Forelimb muscle (tissue), 1 donor: ENCODE measurements around the gene ALOXE3. TPM values are rescaled to one million over a fixed set of nuclear protein-coding genes. Genes with fewer than 3 reads are reported as not detected.

Experiments
- DNase-seq: peaks from one replicate; pipeline ENCODE4 v3.0.0-alpha.2; 2013; ENCODE audit warnings: low read depth
- polyA plus RNA-seq: library from polyadenylated mRNA; unstranded; fragments of 120-200 nt; gene quantifications from one replicate; pipeline ENCODE4 v1.2.1, GENCODE V29; 2013; ENCODE audit not compliant: insufficient read length

ALOXE3 gene
- polyA plus RNA-seq, 1 donor = not detected

GRCh38 chr17:8153957-8154607 is 35.8 kb upstream of the ALOXE3 start:
- DNase-seq = peak; percentile 97

- DNase-seq = peak; percentile 89
Observed at GRCh38 chr17:8153525-8153956, 35.2 kb upstream of the ALOXE3 start.

- no peak for DNase-seq
Observed at GRCh38 chr17:8153031-8153451, 34.7 kb upstream of the ALOXE3 start.

GRCh38 chr17:8152112-8152775 is 33.9 kb upstream of the ALOXE3 start, which contains the start of gene PER1:
PER1 (minus strand) TSS chr17:8152404; CDS start chr17:8150706, 1,698 bp downstream.
- no peak for DNase-seq

- no peak for DNase-seq
Observed at GRCh38 chr17:8151641-8152111, 33.4 kb upstream of the ALOXE3 start.

- no peak for DNase-seq
Observed at GRCh38 chr17:8151120-8151640, 32.9 kb upstream of the ALOXE3 start.

GRCh38 chr17:8150194-8151119 is 32.1 kb upstream of the ALOXE3 start:
- DNase-seq = no peak

GRCh38 chr17:8149419-8150193 is 31.3 kb upstream of the ALOXE3 start:
- DNase-seq = no peak

- no peak for DNase-seq
Observed at GRCh38 chr17:8148560-8148959, 30.2 kb upstream of the ALOXE3 start.

- DNase-seq = no peak
Observed at GRCh38 chr17:8147805-8148404, 29.6 kb upstream of the ALOXE3 start.

- no peak for DNase-seq
Observed at GRCh38 chr17:8147141-8147804, 29.0 kb upstream of the ALOXE3 start.

- no peak for DNase-seq
Observed at GRCh38 chr17:8146381-8147140, 28.2 kb upstream of the ALOXE3 start.

GRCh38 chr17:8145811-8146210 is 27.5 kb upstream of the ALOXE3 start:
- DNase-seq = no peak

- no peak for DNase-seq
Observed at GRCh38 chr17:8144401-8145231, 26.3 kb upstream of the ALOXE3 start.

- no peak for DNase-seq
Observed at GRCh38 chr17:8143581-8144400, 25.5 kb upstream of the ALOXE3 start.

GRCh38 chr17:8142887-8143580 is 24.7 kb upstream of the ALOXE3 start:
- no peak for DNase-seq
